Measurements from ENCODE around the gene STT3B.
"Not testable (repeated sequence)": the region's sequence is repeated elsewhere in the genome, so short reads cannot be mapped to it uniquely, and the experiment has no call there.

STT3B gene

GRCh38 chr3:31589228-31589627, 56.5 kb downstream of the STT3B start:
- no peak for TF ChIP-seq CTCF (IDR thresholded peaks at IDR 0.05; ENCODE audit: borderline replicate concordance, insufficient read depth, low read depth, low read length)
- no peak overlapping the region for H3K4me3 ChIP-seq (ENCODE audit: low read depth, low read length)

- no peak for TF ChIP-seq CTCF (IDR thresholded peaks at IDR 0.05; ENCODE audit: borderline replicate concordance, insufficient read depth, low read depth, low read length)
- H3K4me3 ChIP-seq (ENCODE audit: low read depth, low read length) = no peak overlapping the region
Observed at GRCh38 chr3:31590650-31591049, 57.9 kb downstream of the STT3B start.

- H3K4me3 ChIP-seq (ENCODE audit: low read depth, low read length) = no peak overlapping the region
- TF ChIP-seq CTCF (IDR thresholded peaks at IDR 0.05; ENCODE audit: borderline replicate concordance, insufficient read depth, low read depth, low read length) = no peak
Observed at GRCh38 chr3:31592764-31593163, 60.0 kb downstream of the STT3B start.

- no peak for TF ChIP-seq CTCF (IDR thresholded peaks at IDR 0.05; ENCODE audit: borderline replicate concordance, insufficient read depth, low read depth, low read length)
- H3K4me3 ChIP-seq (ENCODE audit: low read depth, low read length) = no peak overlapping the region
Observed at GRCh38 chr3:31596176-31596575, 63.5 kb downstream of the STT3B start.

GRCh38 chr3:31600431-31600830, 67.7 kb downstream of the STT3B start:
- no peak for TF ChIP-seq CTCF (IDR thresholded peaks at IDR 0.05; ENCODE audit: borderline replicate concordance, insufficient read depth, low read depth, low read length)
- no peak overlapping the region for H3K4me3 ChIP-seq (ENCODE audit: low read depth, low read length)

GRCh38 chr3:31605333-31605732, 72.6 kb downstream of the STT3B start:
- not testable (repeated sequence) for H3K4me3 ChIP-seq (ENCODE audit: low read depth, low read length)

GRCh38 chr3:31606453-31606852, 73.7 kb downstream of the STT3B start:
- no peak overlapping the region for H3K4me3 ChIP-seq (ENCODE audit: low read depth, low read length)
- TF ChIP-seq CTCF (IDR thresholded peaks at IDR 0.05; ENCODE audit: borderline replicate concordance, insufficient read depth, low read depth, low read length) = no peak

- TF ChIP-seq CTCF (IDR thresholded peaks at IDR 0.05; ENCODE audit: borderline replicate concordance, insufficient read depth, low read depth, low read length) = no peak
- no peak overlapping the region for H3K4me3 ChIP-seq (ENCODE audit: low read depth, low read length)
Observed at GRCh38 chr3:31610700-31611275, 78.1 kb downstream of the STT3B start.

All from GM12875 (cell line).